NCI-H2029 (cell line): ENCODE measurements around the gene RAVER2.
"Not testable (repeated sequence)": the region's sequence is repeated elsewhere in the genome, so short reads cannot be mapped to it uniquely, and the experiment has no call there.

ENCODE experiments used
- DNase-seq: peaks from one replicate; lab custom pipeline; 2025; lab: John Stamatoyannopoulos, UW

RAVER2 gene

DNA sequence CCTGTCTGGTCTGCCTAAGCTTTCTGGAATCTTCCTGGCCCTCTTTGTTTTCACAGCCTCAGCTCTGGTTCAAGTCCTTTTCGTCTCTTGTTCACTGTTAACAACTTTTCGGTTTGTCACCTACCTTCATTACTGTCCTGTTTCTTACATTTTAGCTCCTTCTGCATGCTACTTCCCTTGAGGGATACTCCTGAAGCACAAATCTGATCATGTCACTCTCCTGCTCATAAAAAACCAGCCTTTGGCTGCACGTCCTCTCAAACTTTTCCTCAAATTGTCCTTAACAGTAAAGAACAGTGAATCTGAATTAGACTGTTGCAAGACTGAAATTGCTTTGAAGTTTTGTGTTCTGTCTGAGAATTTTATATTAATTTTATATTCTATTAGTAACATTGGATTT, 3.3 kb downstream of the RAVER2 start:
- DNase-seq, result no peak

DNA sequence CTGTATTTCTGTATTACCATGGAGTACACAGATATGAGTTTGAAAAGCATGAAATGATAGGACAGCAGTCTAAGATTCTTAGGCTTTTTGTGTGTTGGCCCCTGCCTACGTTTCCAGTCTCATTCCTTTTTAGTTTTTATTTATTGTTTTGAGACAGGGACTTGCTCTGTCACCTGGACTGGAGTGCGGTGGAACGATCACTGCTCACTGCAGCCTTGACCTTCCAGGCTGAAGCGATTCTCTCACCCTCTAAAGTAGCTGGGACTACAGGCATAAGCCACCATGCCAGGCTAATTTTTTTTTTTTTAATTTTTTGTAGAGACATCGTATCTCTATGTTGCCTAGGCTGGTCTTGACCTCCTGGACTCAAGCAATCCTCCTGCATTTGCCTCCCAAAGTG, 3.8 kb downstream of the RAVER2 start:
- no peak for DNase-seq

DNA sequence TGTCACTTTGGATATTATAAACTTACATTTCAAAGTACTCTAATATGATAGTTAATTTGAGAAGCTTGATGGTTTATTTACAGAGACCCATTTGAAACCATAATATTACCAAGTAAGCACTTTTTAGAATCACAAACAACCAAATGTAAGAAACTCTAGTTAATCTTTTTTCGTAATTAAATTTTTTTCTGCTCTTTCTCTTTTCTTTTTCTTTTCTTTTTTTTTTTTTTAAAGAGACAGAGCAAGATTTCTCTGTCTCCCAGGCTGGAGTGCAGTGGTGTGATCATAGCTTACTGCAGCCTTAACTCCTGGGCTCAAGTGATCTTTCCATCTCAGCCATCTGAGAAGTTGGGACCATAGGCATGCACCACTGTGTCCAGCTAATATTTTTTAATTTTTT, 5.2 kb downstream of the RAVER2 start:
- no peak for DNase-seq

DNA sequence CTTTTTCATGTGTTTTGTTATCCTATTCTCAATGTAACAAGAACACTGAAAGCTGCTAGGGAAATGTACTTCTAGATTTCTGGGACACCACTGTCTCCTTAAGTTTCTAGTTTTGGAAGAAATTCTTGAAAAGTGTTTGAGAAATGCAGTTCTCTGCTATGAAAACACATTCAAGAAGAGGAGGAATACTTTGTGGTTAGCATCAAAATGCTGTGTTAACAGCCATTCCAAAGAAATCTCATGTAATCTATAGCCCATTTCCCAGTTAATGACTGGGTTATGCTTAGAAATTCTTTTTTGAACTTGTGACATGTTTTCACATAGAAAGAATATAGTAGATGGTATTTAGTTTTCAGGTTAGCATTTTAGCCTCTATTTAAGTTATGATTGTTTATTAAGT, 6.0 kb downstream of the RAVER2 start:
- DNase-seq, result no peak

DNA sequence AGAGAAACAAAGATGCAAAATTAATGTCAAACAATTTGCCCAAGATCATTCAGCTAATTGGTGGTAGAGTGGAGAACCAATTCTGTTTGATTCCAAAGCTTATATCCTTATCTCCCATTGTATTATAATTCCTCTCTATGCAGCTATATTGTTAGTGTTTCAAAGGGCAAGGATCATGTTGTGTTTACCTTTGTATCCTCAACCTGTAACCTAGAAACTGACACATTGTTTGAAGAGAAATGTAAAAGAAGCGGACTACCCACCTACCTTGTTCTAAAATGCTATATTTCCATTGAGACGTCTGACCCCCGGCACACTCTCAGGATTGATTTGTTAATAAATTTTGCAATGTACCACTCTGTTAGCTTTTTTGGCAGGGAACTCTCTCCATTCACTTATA, 9.3 kb downstream of the RAVER2 start:
- DNase-seq, result no peak

DNA sequence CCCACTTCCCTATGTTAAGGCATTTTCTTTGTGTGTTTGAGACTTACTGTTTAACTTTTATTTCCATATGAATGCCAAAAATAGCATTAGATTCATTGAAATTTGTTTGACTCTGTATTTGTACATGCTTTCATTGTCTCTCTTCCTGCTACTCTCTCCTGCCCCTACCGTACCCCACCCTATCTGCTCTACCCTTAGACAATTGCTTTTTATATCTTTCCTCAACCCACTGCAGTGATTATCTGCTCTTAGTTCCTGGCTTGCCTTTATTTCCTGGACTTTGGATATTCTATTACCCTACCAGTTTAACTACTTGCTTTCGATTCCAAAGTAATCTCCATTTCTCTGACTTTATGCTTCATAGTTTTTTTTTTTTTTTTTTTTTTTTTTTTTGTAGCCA, 10.5 kb downstream of the RAVER2 start:
- DNase-seq, result no peak

DNA sequence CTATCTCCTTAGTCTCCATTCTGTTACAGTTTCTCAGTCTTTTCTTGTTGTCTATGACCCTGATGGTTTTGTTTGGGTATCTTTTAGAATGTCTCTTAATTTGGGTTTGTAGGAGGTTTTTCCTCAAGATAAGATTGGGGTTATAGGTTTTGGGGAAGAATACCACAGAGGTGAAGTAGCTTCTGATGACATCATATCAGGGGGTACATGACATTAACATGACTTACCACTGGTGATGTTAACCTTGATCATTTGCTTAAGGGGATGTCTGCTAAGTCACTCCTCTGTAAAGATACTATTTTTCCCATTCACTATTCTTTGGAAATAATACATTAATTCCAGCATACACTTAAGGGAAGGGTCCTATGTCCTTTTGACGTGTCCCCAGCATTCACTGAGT, 11.9 kb downstream of the RAVER2 start:
- DNase-seq, result no peak

DNA sequence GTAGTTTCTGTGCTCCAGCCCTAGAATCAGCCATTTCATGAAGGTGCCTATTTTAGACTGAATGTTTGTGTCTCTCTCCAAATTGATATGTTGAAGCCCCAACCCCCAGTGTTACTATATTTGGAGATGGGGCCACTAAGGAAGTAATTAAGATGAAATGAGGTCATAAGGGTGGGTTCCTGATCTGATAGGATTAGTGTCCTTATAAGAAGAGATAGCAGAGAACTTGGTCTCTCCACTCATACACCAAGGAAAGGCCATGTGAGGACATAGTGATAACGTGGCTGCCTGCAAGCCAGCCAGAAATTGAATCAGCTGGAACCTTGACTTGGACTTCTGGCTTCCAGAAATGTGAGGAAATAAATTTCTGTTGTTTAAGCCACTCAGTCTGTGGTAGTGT, 12.3 kb downstream of the RAVER2 start:
- no peak for DNase-seq

DNA sequence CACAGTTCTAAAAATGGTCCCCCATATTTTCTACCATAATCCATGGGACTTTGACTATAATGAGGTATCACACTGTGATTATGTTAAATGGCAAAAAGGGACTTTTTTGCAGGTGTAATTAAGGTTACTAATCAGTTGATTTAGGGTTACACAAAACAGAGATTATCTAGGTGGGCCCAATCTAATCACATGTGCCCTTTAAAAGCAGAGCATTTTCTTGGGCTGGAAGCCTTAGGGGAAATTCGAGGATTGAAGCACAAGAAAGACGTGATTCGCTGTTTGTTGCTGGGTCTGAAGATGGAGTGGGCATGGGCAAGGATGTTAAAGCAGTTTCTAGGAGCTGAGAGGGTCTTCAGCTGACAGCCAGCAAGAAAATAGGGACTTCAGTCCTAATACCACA, 13.4 kb downstream of the RAVER2 start:
- DNase-seq, result no peak

DNA sequence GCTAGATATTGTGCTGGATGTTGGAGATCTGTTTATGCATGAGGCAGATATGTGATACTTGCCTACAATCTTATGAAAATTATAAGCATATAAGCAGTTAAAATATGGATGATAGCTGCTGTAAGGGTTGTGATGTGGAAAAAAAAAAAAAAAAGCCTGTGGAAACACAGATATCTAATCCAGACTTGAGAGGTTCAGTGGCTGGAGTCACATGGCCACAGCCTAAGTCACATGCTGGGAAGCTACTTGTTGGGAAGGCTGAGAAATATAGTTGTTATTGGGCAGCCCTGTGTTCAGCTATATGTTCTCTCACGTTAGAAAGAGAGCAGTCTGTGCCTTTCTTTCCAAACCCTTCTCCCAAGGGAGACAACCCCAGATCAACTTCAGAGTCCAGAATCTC, 15.1 kb downstream of the RAVER2 start:
- no peak for DNase-seq

DNA sequence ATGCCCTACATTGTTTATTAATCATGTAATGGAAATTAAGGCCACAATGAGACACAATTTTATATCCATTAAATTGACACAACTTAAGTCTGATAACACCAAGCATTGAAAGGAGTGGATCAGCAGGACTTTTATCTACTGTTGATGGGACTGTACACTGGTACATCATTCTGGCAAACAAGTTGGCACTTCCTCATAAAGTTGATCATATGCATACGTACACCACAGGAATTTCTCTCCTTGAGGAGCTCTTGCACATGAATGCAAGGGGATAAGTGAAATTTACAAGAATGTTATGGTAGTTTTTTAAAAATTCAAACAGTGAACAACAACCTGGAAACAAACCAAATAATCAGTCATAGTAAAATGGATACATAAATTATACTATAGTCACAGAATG, 20.1 kb downstream of the RAVER2 start:
- no peak for DNase-seq

DNA sequence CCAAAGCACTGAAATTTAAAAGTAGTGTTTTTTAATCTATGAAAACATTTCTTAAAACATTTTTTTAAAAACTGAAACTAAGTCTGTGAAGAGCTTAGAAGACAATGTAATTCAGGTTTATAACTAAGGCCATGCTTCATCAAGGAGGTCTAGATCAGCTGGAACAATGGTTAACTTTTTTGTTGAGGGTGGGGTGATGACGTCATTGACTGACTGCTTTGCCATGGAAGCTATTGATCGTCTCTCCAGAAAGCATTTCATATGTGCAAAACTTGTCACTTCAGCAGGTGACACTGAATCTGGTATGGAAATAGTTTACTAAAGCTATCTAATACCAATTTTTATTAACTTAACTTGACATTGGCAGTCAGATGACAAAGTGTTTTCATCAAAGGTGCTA, 21.0 kb downstream of the RAVER2 start:
- DNase-seq, result no peak

DNA sequence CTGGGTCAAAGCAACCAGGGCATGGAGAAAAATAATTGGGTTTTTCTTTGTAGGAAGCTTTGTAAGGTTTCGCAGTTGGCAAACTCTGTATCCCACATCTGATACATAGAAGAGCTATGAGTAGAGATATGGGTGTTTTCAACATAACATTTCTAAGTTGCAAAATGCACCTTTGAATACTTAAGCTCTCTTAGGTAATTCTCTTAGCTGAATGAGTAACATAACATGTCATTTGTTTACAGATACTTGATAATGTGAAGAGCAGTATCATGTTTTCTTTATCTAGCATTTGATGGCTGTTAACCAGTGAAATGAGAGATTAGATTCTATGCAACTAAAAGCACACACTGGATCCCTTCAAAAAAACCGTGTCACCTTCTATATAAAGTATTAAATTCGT, 21.6 kb downstream of the RAVER2 start:
- peak; percentile 89 for DNase-seq

DNA sequence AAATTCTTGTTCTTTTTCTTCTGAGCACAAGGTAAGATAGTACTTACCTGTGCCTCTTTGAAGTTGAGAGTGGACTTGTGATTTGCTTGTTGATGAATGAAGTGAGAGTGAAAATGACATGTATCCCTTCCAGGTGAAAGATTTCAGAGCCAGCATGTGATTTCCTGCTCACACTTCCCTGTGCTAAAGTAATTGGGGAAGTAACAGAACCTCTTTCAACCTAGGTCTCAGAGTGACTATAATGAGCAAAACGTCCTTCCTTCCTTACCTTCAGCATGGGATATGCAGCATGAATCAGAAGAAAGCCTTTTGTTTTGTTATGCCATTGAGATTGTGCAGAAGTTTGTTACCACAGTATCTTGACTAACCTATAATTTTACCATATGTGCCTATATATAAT, 24.6 kb downstream of the RAVER2 start:
- no peak for DNase-seq

DNA sequence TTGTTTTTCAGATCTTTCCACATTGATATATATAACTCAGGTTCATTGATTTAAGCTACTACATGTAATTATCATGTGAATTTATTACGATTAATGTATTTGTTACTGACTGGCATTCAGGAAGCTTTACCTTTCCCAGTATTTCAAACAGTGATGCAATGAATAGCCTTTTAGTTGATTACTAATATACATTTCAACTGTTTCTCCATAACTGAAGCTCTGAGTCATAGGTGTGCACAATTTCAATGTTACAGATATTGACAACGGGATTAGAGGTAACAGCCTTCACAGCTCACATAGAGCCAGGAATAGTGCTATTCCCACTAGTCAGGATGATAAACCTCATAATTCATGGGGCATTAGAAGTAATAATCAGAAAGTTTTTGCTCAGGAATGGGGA, 25.1 kb downstream of the RAVER2 start:
- DNase-seq, result no peak

DNA sequence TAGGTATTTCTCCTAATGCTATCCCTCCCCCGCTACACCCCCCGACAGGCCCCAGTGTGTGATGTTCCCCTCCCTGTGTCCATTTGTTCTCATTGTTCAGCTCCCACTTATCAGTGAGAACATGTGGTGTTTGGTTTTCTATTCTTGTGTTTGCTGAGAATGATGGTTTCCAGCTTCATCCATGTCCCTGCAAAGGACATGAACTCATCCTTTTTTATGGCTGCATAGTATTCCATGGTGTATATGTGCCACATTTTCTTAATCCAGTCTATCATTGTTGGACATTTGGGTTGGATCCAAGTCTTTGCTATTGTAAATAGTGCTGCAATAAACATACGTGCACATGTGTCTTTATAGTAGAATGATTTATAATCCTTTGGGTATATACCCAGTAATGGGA, 28.4 kb downstream of the RAVER2 start:
- not testable (repeated sequence) for DNase-seq

DNA sequence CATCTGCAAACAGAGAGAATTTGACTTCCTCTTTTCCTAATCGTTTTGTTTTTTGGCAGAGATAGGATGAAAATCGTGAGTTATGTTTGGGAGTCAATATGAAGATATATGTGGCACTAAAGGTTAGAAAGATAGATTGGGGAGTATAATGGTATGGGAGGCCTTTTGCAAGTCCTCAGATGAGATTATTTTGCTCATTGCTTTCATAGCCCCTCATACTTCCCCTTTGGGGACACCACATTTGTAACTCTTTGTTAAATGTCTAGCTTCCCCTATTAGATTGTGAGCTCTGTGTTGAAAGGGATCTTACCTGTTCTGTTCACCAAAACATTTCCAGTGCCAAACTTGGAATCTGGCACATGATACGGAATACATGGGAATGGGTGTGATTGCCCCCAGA, 30.2 kb downstream of the RAVER2 start:
- DNase-seq, result no peak

DNA sequence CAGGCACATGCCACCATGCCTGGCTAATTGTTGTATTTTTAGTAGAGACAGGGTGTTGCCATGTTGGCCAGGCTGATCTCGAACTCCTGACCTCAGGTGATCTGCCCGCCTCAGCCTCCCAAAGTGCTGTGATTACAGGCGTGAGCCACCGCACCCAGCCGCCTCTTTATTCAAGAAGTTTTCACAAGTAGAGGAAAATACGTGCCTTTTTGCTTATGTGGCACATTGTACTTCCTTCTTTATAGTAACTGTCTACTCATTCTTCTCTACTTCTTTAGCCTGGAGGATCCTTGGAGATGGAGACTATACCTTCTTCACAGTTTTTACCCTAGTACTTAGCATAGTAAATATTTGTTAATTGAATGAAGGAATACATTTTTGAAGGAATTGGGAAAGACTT, 37.2 kb downstream of the RAVER2 start:
- not testable (repeated sequence) for DNase-seq

DNA sequence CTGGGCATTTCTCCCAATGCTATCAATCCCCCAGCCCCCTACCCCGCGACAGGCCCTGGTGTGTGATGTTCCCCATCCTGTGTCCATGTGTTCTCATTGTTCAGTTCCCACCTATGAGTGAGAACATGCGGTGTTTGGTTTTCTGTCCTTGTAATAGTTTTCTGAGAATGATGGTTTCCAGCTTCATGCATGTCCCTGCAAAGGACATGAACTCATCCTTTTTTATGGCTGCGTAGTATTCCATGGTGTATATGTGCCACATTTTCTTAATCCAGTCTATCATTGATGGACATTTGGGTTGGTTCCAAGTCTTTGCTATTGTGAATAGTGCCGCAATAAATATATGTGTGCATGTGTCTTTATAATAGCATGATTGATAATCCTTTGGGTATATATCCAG, 38.0 kb downstream of the RAVER2 start:
- DNase-seq, result not testable (repeated sequence)

DNA sequence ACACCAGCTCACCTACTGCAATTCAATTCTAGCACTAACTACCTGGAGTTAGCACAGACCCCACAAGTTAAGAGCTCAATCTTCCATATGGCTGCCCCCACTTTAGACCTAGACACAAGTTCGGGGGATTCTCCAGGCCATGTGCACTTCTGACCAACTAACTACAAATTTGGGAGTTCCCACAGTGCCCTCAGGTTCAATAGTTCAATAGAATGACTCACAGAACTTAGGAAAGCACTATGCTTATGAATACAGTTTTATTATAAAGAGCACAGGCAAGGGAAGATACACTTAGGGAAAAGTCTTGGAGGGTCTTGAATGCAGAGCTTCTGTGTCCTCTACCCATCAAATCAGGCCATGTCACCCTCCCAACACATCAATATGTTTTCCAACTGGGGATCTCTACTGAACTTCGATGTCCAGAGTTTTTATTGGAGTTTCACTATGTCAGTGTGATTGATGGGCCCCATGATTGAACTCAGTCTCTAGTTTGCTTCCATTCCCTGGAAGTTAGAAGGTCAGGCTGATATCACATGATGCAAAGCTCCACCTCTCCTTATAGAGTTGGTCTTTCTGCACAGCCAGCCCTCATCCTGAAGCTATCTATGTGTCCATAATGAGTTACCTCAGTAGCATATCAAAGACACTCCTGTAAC, 46.1 kb downstream of the RAVER2 start:
- DNase-seq, result no peak

DNA sequence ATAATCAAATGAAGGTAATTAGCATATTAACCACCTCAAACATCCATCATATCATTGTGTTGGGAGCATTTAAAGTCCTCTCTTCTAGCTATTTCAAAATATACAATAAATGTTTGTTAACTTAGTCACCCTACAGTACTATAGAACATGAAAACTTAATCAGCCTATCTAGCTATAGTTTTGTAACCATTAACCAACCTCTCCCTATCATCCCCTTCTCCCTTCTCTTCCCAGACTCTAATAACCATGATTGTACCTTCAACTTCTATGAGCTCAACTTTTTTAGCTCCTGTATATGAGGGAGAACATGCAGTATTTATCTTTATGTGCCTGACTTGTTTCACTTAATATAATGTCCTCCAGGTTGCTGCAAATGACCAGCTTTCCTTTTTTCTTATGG, 54.0 kb downstream of the RAVER2 start:
- no peak for DNase-seq

DNA sequence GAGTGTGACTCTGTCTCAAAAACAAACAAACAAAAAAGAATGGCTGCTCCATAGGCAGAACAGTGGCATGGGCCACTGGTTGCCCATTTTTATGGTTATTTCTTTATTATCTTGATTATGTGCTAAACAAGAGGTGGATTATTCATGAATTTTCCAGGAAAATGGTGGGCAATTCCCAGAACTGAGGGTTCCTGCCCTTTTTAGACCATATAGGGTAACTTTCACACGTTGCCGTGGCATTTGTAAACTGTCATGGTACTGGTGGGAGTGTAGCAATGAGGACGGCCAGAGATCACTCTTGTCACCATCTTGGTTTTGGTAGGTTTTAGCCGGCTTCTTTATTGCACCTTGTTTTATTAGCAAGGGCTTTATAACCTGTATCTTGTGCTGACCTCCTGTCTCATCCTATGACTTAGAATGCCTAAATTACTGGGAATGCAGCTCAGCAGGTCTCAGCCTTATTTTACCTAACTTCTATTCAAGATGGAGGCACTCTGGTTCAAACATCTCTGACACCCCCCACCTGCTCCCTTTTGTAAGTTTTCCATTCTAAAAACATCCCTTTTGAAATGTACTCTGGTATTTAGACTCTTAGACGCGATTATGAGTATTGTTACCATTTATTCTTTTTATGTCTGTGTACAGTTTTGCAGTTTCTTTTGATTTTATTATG, 57.1 kb downstream of the RAVER2 start:
- no peak for DNase-seq

DNA sequence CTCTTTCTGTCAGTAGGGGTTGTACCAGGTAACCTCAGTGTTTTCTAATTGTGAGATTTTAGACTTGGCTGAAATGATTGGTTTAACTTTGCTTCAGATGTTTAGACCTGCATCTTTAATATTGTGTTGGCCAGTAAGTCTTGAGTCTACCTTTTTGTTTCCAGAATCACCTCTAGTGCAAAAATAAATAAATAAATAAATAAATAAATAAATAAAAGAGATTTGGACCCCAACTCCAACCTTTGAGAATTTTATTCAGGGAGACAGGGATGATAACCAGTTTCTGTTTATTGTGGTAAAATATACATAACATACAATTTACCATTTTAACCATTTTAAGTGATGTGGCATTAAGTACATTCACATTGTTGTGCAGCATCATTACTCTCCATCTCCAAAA, 64.4 kb downstream of the RAVER2 start:
- no peak for DNase-seq

DNA sequence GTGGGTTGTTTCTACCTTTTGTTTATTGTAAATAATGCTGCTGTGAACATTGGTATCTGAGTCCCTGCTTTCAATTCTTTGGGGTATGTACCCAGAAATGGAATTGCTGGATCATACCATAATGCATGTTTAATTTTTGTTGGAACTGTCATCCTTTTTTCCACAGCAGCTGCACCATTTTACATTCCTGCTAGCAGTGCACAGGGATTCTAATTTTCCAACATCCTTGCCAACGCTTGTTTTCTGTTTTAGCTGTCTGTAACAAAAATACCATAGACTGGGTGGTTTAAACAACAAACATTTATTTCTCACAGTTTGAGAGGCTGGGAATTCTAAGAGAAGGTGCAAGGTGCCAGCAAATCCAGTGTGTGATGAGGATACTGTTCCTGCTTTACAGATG, 65.1 kb downstream of the RAVER2 start:
- no peak for DNase-seq
